Trophoblast cell (in vitro differentiated cells and primary cell): ENCODE measurements around the gene LKAAEAR1.

Experiments used
- DNase-seq, 2 donors: peaks; one replicate each; pipeline ENCODE4 v3.0.0-alpha.2; 2016
- H2AFZ ChIP-seq: 2 replicates; pipeline ENCODE4 v1.6.1; 2013; ENCODE audit warnings: low read length, moderate library complexity, mild to moderate bottlenecking; ENCODE audit not compliant: insufficient read depth, poor library complexity
- H2AK5ac ChIP-seq: 2 replicates; pipeline ENCODE4 v1.6.1; 2013; ENCODE audit warnings: mild to moderate bottlenecking, low read length
- H2BK120ac ChIP-seq: 2 replicates; pipeline ENCODE4 v1.6.1; 2013; ENCODE audit warnings: low read length, mild to moderate bottlenecking, moderate library complexity; ENCODE audit not compliant: insufficient read depth, poor library complexity
- H2BK12ac ChIP-seq: 2 replicates; pipeline ENCODE4 v1.6.1; 2013; ENCODE audit warnings: mild to moderate bottlenecking, low read length, moderate library complexity
- H2BK5ac ChIP-seq: 2 replicates; pipeline ENCODE4 v1.6.1; 2013; ENCODE audit warnings: low read length, low read depth, moderate library complexity, mild to moderate bottlenecking; ENCODE audit not compliant: poor library complexity
- H3K14ac ChIP-seq: 2 replicates; pipeline ENCODE4 v1.6.1; 2013; ENCODE audit warnings: mild to moderate bottlenecking, low read length
- H3K18ac ChIP-seq: 2 replicates; pipeline ENCODE4 v1.6.1; 2013; ENCODE audit warnings: mild to moderate bottlenecking, low read length
- H3K23ac ChIP-seq: 2 replicates; pipeline ENCODE4 v1.6.1; 2013; ENCODE audit warnings: low read length
- H3K27ac ChIP-seq: 2 replicates; pipeline ENCODE4 v1.5.1; 2013; ENCODE audit warnings: low read depth, mild to moderate bottlenecking, inconsistent platforms, low read length, moderate library complexity
- H3K27me3 ChIP-seq: 2 replicates; pipeline ENCODE4 v1.6.1; 2013; ENCODE audit warnings: inconsistent platforms, mild to moderate bottlenecking, low read length, moderate library complexity; ENCODE audit not compliant: insufficient read depth
- H3K36me3 ChIP-seq, 2 experiments: 1 replicate in 1 of 2; 2 replicates in 1 of 2; pipeline ENCODE4 v1.6.1; 2013; ENCODE audit warnings: low read length in 2 of 2, mild to moderate bottlenecking in 2 of 2, moderate library complexity in 1 of 2; ENCODE audit not compliant: insufficient read depth in 2 of 2, control insufficient read depth in 1 of 2
- H3K4ac ChIP-seq: 2 replicates; pipeline ENCODE4 v1.6.1; 2013; ENCODE audit warnings: low read depth, mild to moderate bottlenecking, low read length, moderate library complexity
- H3K4me1 ChIP-seq, 2 experiments: 1 replicate in 1 of 2; 2 replicates in 1 of 2; pipeline ENCODE4 v1.6.1; 2013; ENCODE audit warnings: low read length in 2 of 2, mild to moderate bottlenecking in 2 of 2, moderate library complexity in 1 of 2; ENCODE audit not compliant: insufficient read depth in 2 of 2, control insufficient read depth in 1 of 2
- H3K4me2 ChIP-seq: 2 replicates; pipeline ENCODE4 v1.6.1; 2013; ENCODE audit warnings: inconsistent platforms, mild to moderate bottlenecking, low read length, moderate library complexity
- H3K4me3 ChIP-seq: 2 replicates; pipeline ENCODE4 v1.5.1; 2013; ENCODE audit warnings: mild to moderate bottlenecking, low read depth, low read length, inconsistent platforms
- H3K79me1 ChIP-seq: one replicate; pipeline ENCODE4 v1.6.1; 2013; ENCODE audit warnings: low read length
- H3K79me2 ChIP-seq: 2 replicates; pipeline ENCODE4 v1.6.1; 2013; ENCODE audit warnings: low read length, mild to moderate bottlenecking; ENCODE audit not compliant: control insufficient read depth, insufficient read depth, poor library complexity
- H3K9ac ChIP-seq: 2 replicates; pipeline ENCODE4 v1.6.1; 2013; ENCODE audit warnings: mild to moderate bottlenecking, low read length
- H3K9me3 ChIP-seq: 2 replicates; pipeline ENCODE4 v1.6.1; 2013; ENCODE audit warnings: low read depth, mild to moderate bottlenecking, control low read depth, inconsistent platforms, low read length; ENCODE audit not compliant: insufficient read depth
- H4K12ac ChIP-seq: 2 replicates; pipeline ENCODE4 v1.6.1; 2013; ENCODE audit warnings: low read depth, mild to moderate bottlenecking, low read length, moderate library complexity
- H4K8ac ChIP-seq: 2 replicates; pipeline ENCODE4 v1.6.1; 2013; ENCODE audit warnings: low read depth, mild to moderate bottlenecking, low read length, moderate library complexity
- H4K91ac ChIP-seq: one replicate; pipeline ENCODE4 v1.6.1; 2013; ENCODE audit warnings: low read depth, mild to moderate bottlenecking, low read length, moderate library complexity
- WGBS: extraction: QIAGEN DNeasy Blood & Tissue Kit; methylation state at CpG from one replicate; pipeline ENCODE4 v1.1.7; 2013; ENCODE audit warnings: missing lambda C conversion rate; ENCODE audit not compliant: insufficient read length, insufficient coverage; ENCODE audit errors: extremely low coverage; 5-methylcytosine and 5-hydroxymethylcytosine counted together

Gene LKAAEAR1

DNA sequence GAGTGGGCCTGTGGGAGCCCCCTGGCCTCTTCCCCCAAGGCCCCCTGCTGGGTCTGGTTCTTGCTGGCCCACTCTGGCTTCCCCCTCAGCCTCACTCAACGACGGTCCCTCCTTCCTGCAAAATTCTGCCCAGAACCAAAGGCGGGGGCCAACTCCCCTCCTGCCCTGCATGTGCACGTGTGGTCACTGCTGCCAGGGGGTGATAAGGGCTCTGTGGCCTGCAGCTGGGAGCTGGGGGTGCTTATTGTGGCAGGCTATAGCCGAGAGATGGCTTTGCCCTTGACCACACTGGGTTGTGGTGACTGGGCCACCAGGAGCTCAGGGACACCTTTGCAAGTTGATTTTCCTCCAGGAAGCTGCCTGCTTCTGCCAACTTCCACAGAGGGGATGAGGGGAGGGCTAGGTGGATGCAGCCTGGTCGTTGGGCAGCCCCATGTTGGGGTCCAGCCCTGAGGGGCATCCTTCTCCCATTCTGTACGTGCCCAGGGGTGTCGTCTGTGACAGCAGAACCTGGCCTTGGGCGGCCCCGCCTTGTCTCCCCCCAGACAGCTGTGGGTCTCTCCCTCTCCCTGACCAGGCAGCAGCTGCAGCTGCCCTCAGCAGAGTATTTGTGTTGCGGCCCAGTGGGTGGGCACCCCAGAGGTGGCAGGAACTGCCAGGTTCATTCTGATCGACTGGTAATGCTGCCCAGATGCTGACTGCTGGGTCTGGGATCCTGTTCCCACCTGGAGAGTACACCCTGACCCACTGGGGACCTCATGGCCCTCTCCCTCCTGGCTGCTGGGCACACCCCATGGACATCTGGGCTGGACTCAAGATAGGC, 15.6 kb downstream of the LKAAEAR1 start:
- H2AK5ac ChIP-seq: no peak overlapping the region
- H3K79me2 ChIP-seq: peaks cover 3% of the 10 kb centered on the region
- no peak overlapping the region for H2AFZ ChIP-seq
- no peak overlapping the region for H3K14ac ChIP-seq
- no peak overlapping the region for H2BK5ac ChIP-seq
- H4K12ac ChIP-seq: no peak overlapping the region
- peaks cover 8 to 11% of the 10 kb centered on the region in 2 experiments for H3K4me1 ChIP-seq
- H2BK120ac ChIP-seq: no peak overlapping the region
- no peaks in the 10 kb centered on the region for H3K27me3 ChIP-seq
- WGBS: no CpG with 5 or more reads among the region's 12 CpGs
- no peak for DNase-seq
- no peak overlapping the region for H3K23ac ChIP-seq
- H3K4me3 ChIP-seq: no peak overlapping the region
- H3K9me3 ChIP-seq: no peaks in the 10 kb centered on the region
- no peak overlapping the region for H3K18ac ChIP-seq
- no peak overlapping the region for H4K91ac ChIP-seq
- no peak overlapping the region for H3K9ac ChIP-seq
- no peak overlapping the region for H3K4ac ChIP-seq
- no peak overlapping the region for H4K8ac ChIP-seq
- H3K36me3 ChIP-seq: peaks cover 9 to 17% of the 10 kb centered on the region in 2 experiments
- H3K27ac ChIP-seq: no peak overlapping the region
- no peak overlapping the region for H2BK12ac ChIP-seq
- H3K4me2 ChIP-seq: no peak overlapping the region
- H3K79me1 ChIP-seq: peaks cover 2% of the 10 kb centered on the region

DNA sequence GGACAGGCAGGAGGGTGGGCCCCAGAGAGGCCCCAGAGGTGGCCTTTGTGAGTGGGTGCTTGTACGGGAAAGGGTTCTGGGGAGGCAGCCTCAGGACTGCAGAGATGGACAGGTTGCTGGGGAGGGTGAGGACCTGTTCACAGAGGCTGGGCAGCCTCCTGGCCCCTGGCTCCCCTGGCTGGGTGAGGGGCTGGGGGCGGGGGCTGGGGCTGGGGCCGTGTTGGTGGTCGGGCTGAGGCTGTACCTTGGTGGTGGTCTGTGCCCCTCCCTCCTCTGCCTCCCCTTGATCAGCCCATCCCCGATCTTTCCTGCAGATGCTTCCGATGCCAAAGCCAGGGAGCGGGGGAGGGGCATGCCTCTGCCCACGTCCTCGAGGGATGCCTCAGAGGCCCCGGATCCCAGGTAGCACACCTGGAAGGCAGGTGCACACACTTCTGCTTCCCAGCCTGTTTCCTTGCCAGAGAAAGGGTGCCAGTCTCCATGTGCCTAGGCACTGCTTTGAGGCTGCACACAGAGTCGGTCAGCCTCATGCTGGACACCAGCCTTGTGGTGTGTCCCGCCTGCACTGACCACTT, 16.4 kb downstream of the LKAAEAR1 start:
- no peak overlapping the region for H3K23ac ChIP-seq
- peaks cover 7 to 13% of the 10 kb centered on the region in 2 experiments for H3K36me3 ChIP-seq
- no peak overlapping the region for H3K18ac ChIP-seq
- no peak for DNase-seq
- no peak overlapping the region for H2BK120ac ChIP-seq
- no peaks in the 10 kb centered on the region for H3K27me3 ChIP-seq
- peak overlapping the region; percentile 14 for H3K9ac ChIP-seq
- WGBS: no CpG with 5 or more reads among the region's 12 CpGs
- H2BK12ac ChIP-seq: no peak overlapping the region
- no peaks in the 10 kb centered on the region for H3K9me3 ChIP-seq
- H3K4me3 ChIP-seq: no peak overlapping the region
- H3K4ac ChIP-seq: no peak overlapping the region
- no peak overlapping the region for H3K14ac ChIP-seq
- H2AK5ac ChIP-seq: no peak overlapping the region
- no peak overlapping the region for H4K91ac ChIP-seq
- H3K79me2 ChIP-seq: peaks cover 8% of the 10 kb centered on the region
- no peak overlapping the region for H2BK5ac ChIP-seq
- H3K4me2 ChIP-seq: no peak overlapping the region
- no peak overlapping the region for H4K8ac ChIP-seq
- H2AFZ ChIP-seq: no peak overlapping the region
- H4K12ac ChIP-seq: no peak overlapping the region
- H3K4me1 ChIP-seq: peaks cover 8 to 12% of the 10 kb centered on the region in 2 experiments
- peaks cover 8% of the 10 kb centered on the region for H3K79me1 ChIP-seq
- no peak overlapping the region for H3K27ac ChIP-seq

DNA sequence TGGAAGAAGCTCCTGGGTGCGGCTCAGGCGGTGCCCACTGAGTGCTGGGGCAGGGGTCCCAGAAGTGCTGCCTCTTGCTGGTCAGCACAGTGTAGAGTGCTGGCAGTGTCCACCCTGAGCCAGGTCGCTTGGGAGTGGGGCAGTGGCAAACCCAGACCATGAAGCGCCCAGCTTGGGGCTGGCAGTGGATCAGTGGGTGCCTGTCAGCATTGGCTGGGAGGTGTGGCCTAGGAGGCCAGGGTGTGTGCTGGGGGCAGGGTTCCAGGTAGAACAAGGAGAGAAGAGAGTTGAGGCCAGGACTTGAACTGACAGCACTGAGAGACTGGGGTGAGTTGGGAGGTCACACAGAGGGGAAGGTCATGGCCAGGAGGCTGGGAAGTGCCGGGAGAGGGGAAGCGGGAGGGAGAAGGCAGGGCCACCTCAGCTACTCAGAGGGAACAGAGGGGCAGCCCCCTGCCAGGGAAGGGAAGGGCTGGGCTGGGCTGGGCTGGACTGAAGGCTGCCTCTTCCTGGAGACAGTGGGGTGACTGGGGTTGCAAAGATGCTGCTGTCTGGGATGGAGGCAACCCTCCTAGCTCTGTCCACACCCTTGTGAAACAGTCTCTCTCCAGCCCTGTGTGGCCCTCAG, 17.1 kb downstream of the LKAAEAR1 start:
- no CpG with 5 or more reads among the region's 6 CpGs for WGBS

DNA sequence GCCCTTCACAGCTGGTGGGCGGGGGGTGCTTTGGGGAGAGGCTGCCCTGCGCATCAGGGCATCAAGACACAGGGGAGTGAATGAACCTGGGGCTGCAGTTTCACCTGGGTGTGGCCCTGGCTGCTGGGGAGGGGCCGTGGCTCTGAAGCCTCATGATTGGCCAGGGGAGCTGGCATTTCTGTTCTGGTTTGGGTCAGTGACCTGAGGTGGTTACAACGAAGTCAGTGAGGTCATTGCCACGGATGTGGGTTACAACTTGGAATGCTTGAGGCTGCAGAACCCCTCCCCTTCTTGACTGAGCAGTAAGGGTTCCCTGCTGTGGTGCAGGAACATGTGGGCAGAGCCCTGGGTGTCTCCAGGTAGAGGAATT, 18.2 kb downstream of the LKAAEAR1 start:
- no peak overlapping the region for H3K23ac ChIP-seq
- H3K4me3 ChIP-seq: no peak overlapping the region
- H3K27me3 ChIP-seq: no peaks in the 10 kb centered on the region
- no peak overlapping the region for H2BK12ac ChIP-seq
- no peak overlapping the region for H3K9ac ChIP-seq
- peaks cover 15 to 19% of the 10 kb centered on the region in 2 experiments for H3K4me1 ChIP-seq
- no peak overlapping the region for H3K27ac ChIP-seq
- H3K36me3 ChIP-seq: no peaks in the 10 kb centered on the region
- H2BK120ac ChIP-seq: no peak overlapping the region
- no peak overlapping the region for H2AFZ ChIP-seq
- H4K8ac ChIP-seq: no peak overlapping the region
- no peak overlapping the region for H4K91ac ChIP-seq
- H3K18ac ChIP-seq: no peak overlapping the region
- H3K79me1 ChIP-seq: peaks cover 12% of the 10 kb centered on the region
- no peak overlapping the region for H4K12ac ChIP-seq
- H3K4ac ChIP-seq: no peak overlapping the region
- no peak for DNase-seq
- H3K79me2 ChIP-seq: peaks cover 12% of the 10 kb centered on the region
- H3K9me3 ChIP-seq: no peaks in the 10 kb centered on the region
- H2BK5ac ChIP-seq: no peak overlapping the region
- WGBS: no CpG with 5 or more reads among the region's 5 CpGs
- H3K4me2 ChIP-seq: no peak overlapping the region
- H2AK5ac ChIP-seq: no peak overlapping the region
- H3K14ac ChIP-seq: no peak overlapping the region

More for the DNA sequence above, 17.1 kb downstream of the LKAAEAR1 start:
- Histone ChIP-seq H3K4me2 (no peak overlapping the region), H3K79me2 (peaks cover 12% of the 10 kb centered on the region), H2AK5ac (no peak overlapping the region), H3K14ac (no peak overlapping the region), H2BK120ac (no peak overlapping the region), H3K4me3 (no peak overlapping the region), H4K12ac (no peak overlapping the region), H3K36me3 (peaks cover 0 to 7% of the 10 kb centered on the region in 2 experiments), H3K9me3 (no peaks in the 10 kb centered on the region), H3K23ac (no peak overlapping the region), H3K4ac (no peak overlapping the region), H2BK12ac (no peak overlapping the region), H2AFZ (no peak overlapping the region), H3K9ac (no peak overlapping the region), H4K8ac (no peak overlapping the region), H3K79me1 (peaks cover 12% of the 10 kb centered on the region), H3K4me1 (peaks cover 14 to 18% of the 10 kb centered on the region in 2 experiments), H4K91ac (no peak overlapping the region), H2BK5ac (no peak overlapping the region), H3K18ac (no peak overlapping the region), H3K27ac (no peak overlapping the region), H3K27me3 (no peaks in the 10 kb centered on the region)
- DNase-seq: no peak
